Stimulated activated naive CD8-positive, alpha-beta T cell treated with anti-CD3 and anti-CD28 coated beads, Interleukin-15, amount 100 ng/mL, for 72 hours (primary cell): Measurements from ENCODE around the gene CLSTN1.
"Not testable (repeated sequence)": the region's sequence is repeated elsewhere in the genome, so short reads cannot be mapped to it uniquely, and the experiment has no call there.

ENCODE experiments used
- ATAC-seq: fragments of 150-1000 bp; cut with Tn5 transposase; 2 replicates; pipeline ENCODE4 v1.10.0; 2021; ENCODE audit warnings: mild to moderate bottlenecking, moderate library complexity
- DNase-seq, 2 donors: peaks; one replicate each; pipeline ENCODE4 v3.0.0; 2021 to 2022
- H3K27ac Mint-ChIP-seq, 2 donors: one replicate each; pipeline ENCODE4 v1.8.0; 2022; ENCODE audit warnings: mild to moderate bottlenecking in 2 of 2, mixed read lengths in 2 of 2, moderate library complexity in 2 of 2
- H3K27me3 Mint-ChIP-seq: one replicate; pipeline ENCODE4 v1.8.0; 2022; ENCODE audit warnings: mixed read lengths
- H3K4me1 Mint-ChIP-seq: one replicate; pipeline ENCODE4 v1.8.0; 2022; ENCODE audit warnings: mild to moderate bottlenecking, mixed read lengths
- H3K4me3 Mint-ChIP-seq, 2 donors: one replicate each; pipeline ENCODE4 v1.8.0; 2022; ENCODE audit warnings: mild to moderate bottlenecking in 2 of 2, mixed read lengths in 2 of 2, moderate library complexity in 1 of 2
- H3K9me3 Mint-ChIP-seq, 2 donors: one replicate each; pipeline ENCODE4 v1.8.0; 2022; ENCODE audit warnings: mixed read lengths in 2 of 2

Gene CLSTN1

GRCh38 chr1:9718006-9718680 lies 105.6 kb downstream of the CLSTN1 start:
- H3K4me3 Mint-ChIP-seq: peak overlapping the region; percentile 76 to 84
- H3K27ac Mint-ChIP-seq: peak overlapping the region; percentile 92 to 96
- H3K4me1 Mint-ChIP-seq: peaks cover 90% of the 10 kb centered on the region
- H3K27me3 Mint-ChIP-seq: no peaks in the 10 kb centered on the region
- peaks cover 0 to 5% of the 10 kb centered on the region in 2 donors for H3K9me3 Mint-ChIP-seq
- DNase-seq: no peak
- peak; percentile 32 for ATAC-seq

- H3K9me3 Mint-ChIP-seq: no peaks in the 10 kb centered on the region
- peak; percentile 84 for ATAC-seq
- H3K27ac Mint-ChIP-seq: peak overlapping the region; percentile 94 to 96
- peak overlapping the region; percentile 76 to 84 for H3K4me3 Mint-ChIP-seq
- H3K27me3 Mint-ChIP-seq: no peaks in the 10 kb centered on the region
- peaks cover 96% of the 10 kb centered on the region for H3K4me1 Mint-ChIP-seq
- peak; percentile 86 to 92 for DNase-seq
Measured at GRCh38 chr1:9717193-9718005, 106.4 kb downstream of the CLSTN1 start.

- ATAC-seq: no peak
- Mint-ChIP-seq H3K4me1 (peaks cover 95% of the 10 kb centered on the region), H3K4me3 (peak overlapping the region; percentile 76 to 84), H3K9me3 (no peaks in the 10 kb centered on the region), H3K27ac (peak overlapping the region; percentile 94 to 96), H3K27me3 (no peaks in the 10 kb centered on the region)
- no peak for DNase-seq
Measured at GRCh38 chr1:9716404-9717192, 107.2 kb downstream of the CLSTN1 start.

- no peaks in the 10 kb centered on the region for H3K27me3 Mint-ChIP-seq
- peak; percentile 39 for ATAC-seq
- no peaks in the 10 kb centered on the region for H3K9me3 Mint-ChIP-seq
- H3K27ac Mint-ChIP-seq: peak overlapping the region; percentile 84 to 96
- peak; percentile 69 to 74 for DNase-seq
- H3K4me3 Mint-ChIP-seq: peak overlapping the region; percentile 76 to 84
- peaks cover 95% of the 10 kb centered on the region for H3K4me1 Mint-ChIP-seq
Measured at GRCh38 chr1:9715536-9716226, 108.1 kb downstream of the CLSTN1 start.

GRCh38 chr1:9714257-9714718 lies 109.5 kb downstream of the CLSTN1 start:
- Mint-ChIP-seq H3K27me3 (no peaks in the 10 kb centered on the region), H3K27ac (peak overlapping the region in 1 of 2 donors; percentile 44), H3K4me3 (peak overlapping the region; percentile 48 to 84), H3K4me1 (peaks cover 92% of the 10 kb centered on the region), H3K9me3 (no peaks in the 10 kb centered on the region)
- DNase-seq: no peak
- ATAC-seq: peak; percentile 3

GRCh38 chr1:9712767-9713166 lies 111.0 kb downstream of the CLSTN1 start:
- not testable (repeated sequence) for H3K27me3 Mint-ChIP-seq, H3K9me3 Mint-ChIP-seq, DNase-seq, ATAC-seq, H3K27ac Mint-ChIP-seq
- H3K4me1 Mint-ChIP-seq: peaks cover 88% of the 10 kb centered on the region
- peak overlapping the region in 1 of 2 donors; percentile 8 for H3K4me3 Mint-ChIP-seq

- no peak for ATAC-seq
- Mint-ChIP-seq H3K4me3 (no peak overlapping the region), H3K27ac (peak overlapping the region in 1 of 2 donors; percentile 93), H3K27me3 (no peaks in the 10 kb centered on the region), H3K4me1 (peaks cover 80% of the 10 kb centered on the region), H3K9me3 (no peaks in the 10 kb centered on the region)
- DNase-seq: no peak
Measured at GRCh38 chr1:9711466-9712020, 112.2 kb downstream of the CLSTN1 start.

- no peak overlapping the region for H3K4me3 Mint-ChIP-seq
- H3K4me1 Mint-ChIP-seq: peaks cover 74% of the 10 kb centered on the region
- peak overlapping the region in 1 of 2 donors; percentile 84 for H3K27ac Mint-ChIP-seq
- H3K9me3 Mint-ChIP-seq: no peaks in the 10 kb centered on the region
- no peaks in the 10 kb centered on the region for H3K27me3 Mint-ChIP-seq
- ATAC-seq: no peak
- DNase-seq: no peak
Measured at GRCh38 chr1:9710037-9710436, 113.7 kb downstream of the CLSTN1 start.

DNA sequence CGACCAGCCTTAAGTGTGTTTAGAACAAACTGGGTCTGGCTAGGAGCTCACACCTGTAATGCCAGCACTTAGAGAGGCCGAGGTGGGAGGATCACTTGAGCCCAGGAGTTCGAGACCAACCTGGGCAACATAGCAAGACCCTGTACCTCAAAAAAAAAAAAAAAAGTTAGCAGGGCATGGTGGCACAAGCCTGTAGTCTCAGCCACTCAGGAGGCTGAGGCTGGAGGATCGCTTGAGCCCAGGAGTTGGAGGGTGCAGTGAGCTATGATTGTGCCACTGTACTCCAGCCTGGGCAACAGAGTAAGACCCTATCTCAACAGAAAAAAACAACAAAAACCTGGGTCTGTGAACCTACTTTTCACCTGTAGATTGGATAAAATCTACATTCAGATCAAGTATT lies 117.6 kb downstream of the CLSTN1 start:
- DNase-seq (no peak), ATAC-seq (no peak)
- Mint-ChIP-seq H3K9me3 (peaks cover 9 to 13% of the 10 kb centered on the region in 2 donors), H3K27ac (no peak overlapping the region), H3K4me1 (peaks cover 76% of the 10 kb centered on the region), H3K4me3 (no peak overlapping the region), H3K27me3 (no peaks in the 10 kb centered on the region)

- H3K9me3 Mint-ChIP-seq: peaks cover 9 to 13% of the 10 kb centered on the region in 2 donors
- H3K4me1 Mint-ChIP-seq: peaks cover 76% of the 10 kb centered on the region
- no peak overlapping the region for H3K4me3 Mint-ChIP-seq
- no peaks in the 10 kb centered on the region for H3K27me3 Mint-ChIP-seq
- no peak overlapping the region for H3K27ac Mint-ChIP-seq
- peak; percentile 61 for ATAC-seq
- no peak for DNase-seq
Measured at GRCh38 chr1:9705337-9706093, 118.2 kb downstream of the CLSTN1 start.

DNA sequence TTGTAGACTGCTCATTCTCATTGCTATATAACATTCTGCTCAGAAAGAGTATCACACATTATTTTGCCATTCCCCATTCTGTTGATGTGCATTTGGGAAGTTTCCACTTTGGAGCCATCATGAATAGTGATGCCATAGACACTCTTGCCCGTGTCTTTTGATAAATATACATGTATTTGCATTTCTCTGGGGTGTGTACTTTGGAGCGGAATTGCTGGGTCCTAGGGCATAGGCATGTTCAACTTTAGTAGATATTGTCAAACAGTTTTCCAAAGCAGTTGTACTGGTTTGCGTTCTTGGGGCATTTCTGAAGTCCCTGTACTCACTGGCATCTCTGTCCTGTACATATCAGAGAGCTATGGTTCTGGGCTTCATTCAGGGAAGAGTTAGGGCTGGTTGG lies 120.1 kb downstream of the CLSTN1 start:
- Mint-ChIP-seq H3K27me3 (no peaks in the 10 kb centered on the region), H3K4me3 (peak overlapping the region; percentile 50 to 73), H3K27ac (peak overlapping the region; percentile 72 to 82), H3K4me1 (peaks cover 78% of the 10 kb centered on the region), H3K9me3 (peaks cover 9 to 13% of the 10 kb centered on the region in 2 donors)
- ATAC-seq: no peak
- no peak for DNase-seq

DNA sequence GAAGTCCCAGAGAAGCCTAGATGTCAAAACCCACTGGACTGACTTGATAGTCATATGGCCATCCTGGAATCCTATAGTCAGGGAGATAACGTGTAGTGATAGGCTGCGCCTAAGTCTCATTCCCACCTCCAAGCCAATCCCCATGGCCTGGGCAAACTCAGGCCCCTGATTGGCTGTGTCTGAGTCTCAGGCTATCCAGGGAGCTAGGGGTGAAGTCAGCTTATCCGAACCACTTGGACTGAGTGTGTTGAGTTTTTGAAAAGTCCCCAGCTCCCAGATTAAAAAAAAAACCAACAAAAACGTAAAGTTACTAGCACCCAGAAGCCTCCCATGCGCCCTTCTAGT lies 120.6 kb downstream of the CLSTN1 start:
- H3K27me3 Mint-ChIP-seq: no peaks in the 10 kb centered on the region
- H3K27ac Mint-ChIP-seq: peak overlapping the region in 1 of 2 donors; percentile 82
- DNase-seq: no peak
- H3K4me3 Mint-ChIP-seq: peak overlapping the region; percentile 50 to 73
- no peak for ATAC-seq
- peaks cover 79% of the 10 kb centered on the region for H3K4me1 Mint-ChIP-seq
- H3K9me3 Mint-ChIP-seq: peaks cover 9 to 13% of the 10 kb centered on the region in 2 donors

DNA sequence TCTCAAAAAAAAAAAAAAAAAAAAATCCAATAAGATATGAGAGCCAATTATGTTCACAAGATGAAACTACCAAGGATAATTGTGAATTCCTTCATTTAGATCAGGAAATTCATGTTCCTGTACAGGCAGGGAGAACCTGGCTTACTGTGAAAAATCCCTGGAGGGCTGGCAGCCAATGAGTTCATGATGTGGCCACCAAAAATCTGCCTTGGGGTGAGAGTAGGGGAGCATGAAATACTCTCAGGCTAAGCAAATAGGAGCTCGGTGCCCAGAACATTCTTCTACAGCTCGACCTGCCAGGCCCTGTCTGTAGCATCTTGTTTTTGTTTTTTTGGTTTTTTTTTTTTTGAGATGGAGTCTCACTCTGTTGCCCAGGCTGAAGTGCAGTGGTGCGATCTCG lies 122.1 kb downstream of the CLSTN1 start:
- Mint-ChIP-seq H3K4me3 (no peak overlapping the region), H3K4me1 (peaks cover 80% of the 10 kb centered on the region), H3K27me3 (no peaks in the 10 kb centered on the region), H3K27ac (peak overlapping the region in 1 of 2 donors; percentile 82), H3K9me3 (peaks cover 9 to 13% of the 10 kb centered on the region in 2 donors)
- no peak for ATAC-seq
- DNase-seq: no peak

- H3K27me3 Mint-ChIP-seq: no peaks in the 10 kb centered on the region
- H3K27ac Mint-ChIP-seq: peak overlapping the region in 1 of 2 donors; percentile 95
- peaks cover 9 to 13% of the 10 kb centered on the region in 2 donors for H3K9me3 Mint-ChIP-seq
- peaks cover 85% of the 10 kb centered on the region for H3K4me1 Mint-ChIP-seq
- no peak overlapping the region for H3K4me3 Mint-ChIP-seq
- ATAC-seq: no peak
- DNase-seq: no peak
Measured at GRCh38 chr1:9700340-9700739, 123.4 kb downstream of the CLSTN1 start.
